NB4 (cell line): ENCODE measurements around the gene TPSD1.
"Not testable (repeated sequence)": the region's sequence is repeated elsewhere in the genome, so short reads cannot be mapped to it uniquely, and the experiment has no call there.

Experiments
- CTCF ChIP-seq: IDR thresholded peaks from one replicate; pipeline ENCODE4 v1.5.1; 2012; ENCODE audit warnings: low read depth, low read length
- MAX ChIP-seq: IDR thresholded peaks from 2 replicates; pipeline ENCODE4 v1.6.1; 2011; ENCODE audit warnings: low read depth, low read length
- POLR2A ChIP-seq: IDR thresholded peaks from 2 replicates; pipeline ENCODE4 v1.6.1; 2011; ENCODE audit warnings: mild to moderate bottlenecking; ENCODE audit not compliant: insufficient read length; ENCODE audit errors: extremely low read depth

DNA sequence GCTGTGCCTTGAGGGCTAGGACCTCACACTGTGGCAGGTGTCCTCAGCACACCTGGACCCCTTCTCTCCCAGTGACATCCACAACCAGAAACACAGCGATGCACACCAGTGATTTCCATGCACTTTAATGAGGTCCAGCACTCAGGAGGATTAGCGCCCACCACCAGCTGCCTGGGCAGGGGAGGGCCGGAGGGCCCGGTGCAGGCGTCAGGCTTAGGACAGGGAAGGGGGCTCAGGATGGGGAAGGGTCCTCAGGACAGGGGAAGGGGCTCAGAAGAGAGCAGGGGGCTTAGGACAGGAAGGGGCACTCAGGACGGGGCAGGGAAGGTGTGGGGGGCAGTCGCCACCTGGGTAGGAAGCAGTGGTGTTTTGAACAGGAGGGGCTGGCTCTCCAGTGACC is 27.6 kb upstream of the TPSD1 start:
- TF ChIP-seq CTCF, MAX, POLR2A: not testable (repeated sequence)
